ENCODE data around the gene LHX6. TPM values are rescaled to one million over a fixed set of nuclear protein-coding genes. Genes with fewer than 3 reads are reported as not detected.
A peak's percentile ranks its signal among the peaks of the same experiment; 100 is the strongest.

The LHX6 gene
- total RNA-seq, 1 experiment from 2014 or later: 1.5 TPM

DNA sequence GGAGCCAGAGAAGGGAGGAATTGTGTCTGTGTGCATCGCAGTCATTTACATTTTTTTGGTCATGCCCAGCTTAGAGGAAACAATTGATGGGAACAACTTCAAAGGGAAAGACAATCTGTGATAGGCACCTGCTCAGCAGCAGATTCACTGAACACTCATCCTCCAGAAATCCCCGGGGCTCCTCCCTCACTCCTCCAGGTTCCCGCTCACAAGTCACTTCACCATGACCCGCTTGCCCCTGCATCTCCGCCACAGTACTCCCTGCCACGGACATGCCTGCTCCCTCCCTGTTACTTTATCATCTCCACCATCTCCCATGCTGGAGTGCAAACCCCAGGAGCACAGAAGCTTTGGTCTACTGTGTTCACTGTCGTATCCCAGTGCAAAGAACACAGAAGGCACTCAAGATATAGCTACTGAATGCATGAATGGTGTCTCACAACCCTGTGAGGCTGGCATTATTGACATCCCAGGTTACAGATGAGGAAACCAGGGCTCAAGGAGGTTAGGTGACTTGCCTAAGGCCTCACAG, 16.2 kb downstream of the LHX6 start:
- POLR2A ChIA-PET: no interaction called here
- H3K9me3 Mint-ChIP-seq: no peaks in the 10 kb centered on the region
- TF ChIP-seq TEAD4 (CRISPR knock-in tag; IDR thresholded peaks at IDR 0.05) (no peak), RELA (CRISPR knock-in tag; IDR thresholded peaks at IDR 0.05; ENCODE audit: borderline replicate concordance) (no peak), CREM (CRISPR knock-in tag; IDR thresholded peaks at IDR 0.05) (no peak), GABPB1 (CRISPR knock-in tag; IDR thresholded peaks at IDR 0.05) (no peak), ESRRA (CRISPR knock-in tag; IDR thresholded peaks at IDR 0.05; ENCODE audit: borderline replicate concordance) (no peak), MYBL2 (CRISPR knock-in tag; IDR thresholded peaks at IDR 0.05) (no peak), RORB (CRISPR knock-in tag; IDR thresholded peaks at IDR 0.05) (no peak), IRF2 (CRISPR knock-in tag; IDR thresholded peaks at IDR 0.05; ENCODE audit: borderline replicate concordance, low read depth) (no peak), ZNF263 (CRISPR knock-in tag; IDR thresholded peaks at IDR 0.05; ENCODE audit: low read depth) (no peak), GRHL2 (CRISPR knock-in tag; IDR thresholded peaks at IDR 0.05; ENCODE audit: insufficient replicate concordance, severe bottlenecking) (no peak), NR3C1 (CRISPR knock-in tag; conservative IDR thresholded peaks at IDR 0.05; ENCODE audit: low read depth) (no peak), ZBTB21 (CRISPR knock-in tag; IDR thresholded peaks at IDR 0.05; ENCODE audit: borderline replicate concordance) (no peak)
- TF ChIP-seq, protein P1, sequence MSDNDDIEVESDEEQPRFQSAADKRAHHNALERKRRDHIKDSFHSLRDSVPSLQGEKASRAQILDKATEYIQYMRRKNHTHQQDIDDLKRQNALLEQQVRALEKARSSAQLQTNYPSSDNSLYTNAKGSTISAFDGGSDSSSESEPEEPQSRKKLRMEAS (CRISPR knock-in tag; IDR thresholded peaks at IDR 0.05): no peak
- TF ChIP-seq, protein P2, sequence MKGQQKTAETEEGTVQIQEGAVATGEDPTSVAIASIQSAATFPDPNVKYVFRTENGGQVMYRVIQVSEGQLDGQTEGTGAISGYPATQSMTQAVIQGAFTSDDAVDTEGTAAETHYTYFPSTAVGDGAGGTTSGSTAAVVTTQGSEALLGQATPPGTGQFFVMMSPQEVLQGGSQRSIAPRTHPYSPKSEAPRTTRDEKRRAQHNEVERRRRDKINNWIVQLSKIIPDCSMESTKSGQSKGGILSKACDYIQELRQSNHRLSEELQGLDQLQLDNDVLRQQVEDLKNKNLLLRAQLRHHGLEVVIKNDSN (CRISPR knock-in tag; IDR thresholded peaks at IDR 0.05): no peak
- TF ChIP-seq, protein P3, sequence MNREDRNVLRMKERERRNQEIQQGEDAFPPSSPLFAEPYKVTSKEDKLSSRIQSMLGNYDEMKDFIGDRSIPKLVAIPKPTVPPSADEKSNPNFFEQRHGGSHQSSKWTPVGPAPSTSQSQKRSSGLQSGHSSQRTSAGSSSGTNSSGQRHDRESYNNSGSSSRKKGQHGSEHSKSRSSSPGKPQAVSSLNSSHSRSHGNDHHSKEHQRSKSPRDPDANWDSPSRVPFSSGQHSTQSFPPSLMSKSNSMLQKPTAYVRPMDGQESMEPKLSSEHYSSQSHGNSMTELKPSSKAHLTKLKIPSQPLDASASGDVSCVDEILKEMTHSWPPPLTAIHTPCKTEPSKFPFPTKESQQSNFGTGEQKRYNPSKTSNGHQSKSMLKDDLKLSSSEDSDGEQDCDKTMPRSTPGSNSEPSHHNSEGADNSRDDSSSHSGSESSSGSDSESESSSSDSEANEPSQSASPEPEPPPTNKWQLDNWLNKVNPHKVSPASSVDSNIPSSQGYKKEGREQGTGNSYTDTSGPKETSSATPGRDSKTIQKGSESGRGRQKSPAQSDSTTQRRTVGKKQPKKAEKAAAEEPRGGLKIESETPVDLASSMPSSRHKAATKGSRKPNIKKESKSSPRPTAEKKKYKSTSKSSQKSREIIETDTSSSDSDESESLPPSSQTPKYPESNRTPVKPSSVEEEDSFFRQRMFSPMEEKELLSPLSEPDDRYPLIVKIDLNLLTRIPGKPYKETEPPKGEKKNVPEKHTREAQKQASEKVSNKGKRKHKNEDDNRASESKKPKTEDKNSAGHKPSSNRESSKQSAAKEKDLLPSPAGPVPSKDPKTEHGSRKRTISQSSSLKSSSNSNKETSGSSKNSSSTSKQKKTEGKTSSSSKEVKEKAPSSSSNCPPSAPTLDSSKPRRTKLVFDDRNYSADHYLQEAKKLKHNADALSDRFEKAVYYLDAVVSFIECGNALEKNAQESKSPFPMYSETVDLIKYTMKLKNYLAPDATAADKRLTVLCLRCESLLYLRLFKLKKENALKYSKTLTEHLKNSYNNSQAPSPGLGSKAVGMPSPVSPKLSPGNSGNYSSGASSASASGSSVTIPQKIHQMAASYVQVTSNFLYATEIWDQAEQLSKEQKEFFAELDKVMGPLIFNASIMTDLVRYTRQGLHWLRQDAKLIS (CRISPR knock-in tag; IDR thresholded peaks at IDR 0.05; ENCODE audit: borderline replicate concordance): no peak
- TF ChIP-seq, protein P4, sequence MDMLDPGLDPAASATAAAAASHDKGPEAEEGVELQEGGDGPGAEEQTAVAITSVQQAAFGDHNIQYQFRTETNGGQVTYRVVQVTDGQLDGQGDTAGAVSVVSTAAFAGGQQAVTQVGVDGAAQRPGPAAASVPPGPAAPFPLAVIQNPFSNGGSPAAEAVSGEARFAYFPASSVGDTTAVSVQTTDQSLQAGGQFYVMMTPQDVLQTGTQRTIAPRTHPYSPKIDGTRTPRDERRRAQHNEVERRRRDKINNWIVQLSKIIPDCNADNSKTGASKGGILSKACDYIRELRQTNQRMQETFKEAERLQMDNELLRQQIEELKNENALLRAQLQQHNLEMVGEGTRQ (CRISPR knock-in tag; IDR thresholded peaks at IDR 0.05): no peak
- TF ChIP-seq, protein P5, sequence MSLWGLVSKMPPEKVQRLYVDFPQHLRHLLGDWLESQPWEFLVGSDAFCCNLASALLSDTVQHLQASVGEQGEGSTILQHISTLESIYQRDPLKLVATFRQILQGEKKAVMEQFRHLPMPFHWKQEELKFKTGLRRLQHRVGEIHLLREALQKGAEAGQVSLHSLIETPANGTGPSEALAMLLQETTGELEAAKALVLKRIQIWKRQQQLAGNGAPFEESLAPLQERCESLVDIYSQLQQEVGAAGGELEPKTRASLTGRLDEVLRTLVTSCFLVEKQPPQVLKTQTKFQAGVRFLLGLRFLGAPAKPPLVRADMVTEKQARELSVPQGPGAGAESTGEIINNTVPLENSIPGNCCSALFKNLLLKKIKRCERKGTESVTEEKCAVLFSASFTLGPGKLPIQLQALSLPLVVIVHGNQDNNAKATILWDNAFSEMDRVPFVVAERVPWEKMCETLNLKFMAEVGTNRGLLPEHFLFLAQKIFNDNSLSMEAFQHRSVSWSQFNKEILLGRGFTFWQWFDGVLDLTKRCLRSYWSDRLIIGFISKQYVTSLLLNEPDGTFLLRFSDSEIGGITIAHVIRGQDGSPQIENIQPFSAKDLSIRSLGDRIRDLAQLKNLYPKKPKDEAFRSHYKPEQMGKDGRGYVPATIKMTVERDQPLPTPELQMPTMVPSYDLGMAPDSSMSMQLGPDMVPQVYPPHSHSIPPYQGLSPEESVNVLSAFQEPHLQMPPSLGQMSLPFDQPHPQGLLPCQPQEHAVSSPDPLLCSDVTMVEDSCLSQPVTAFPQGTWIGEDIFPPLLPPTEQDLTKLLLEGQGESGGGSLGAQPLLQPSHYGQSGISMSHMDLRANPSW (CRISPR knock-in tag; conservative IDR thresholded peaks at IDR 0.05; ENCODE audit: low read depth): no peak
- CTCF ChIA-PET: interaction anchor here (2.5 kb wide), 1 partner anchor 87 kb away, joined by 8 read pairs; no protein-coding TSS in a partner anchor
- no peaks in the 10 kb centered on the region for H3K36me3 Mint-ChIP-seq
- ATAC-seq (no peak), DNase-seq (ENCODE audit: low spot score) (no peak)
- peak overlapping the region; percentile 43 for H3K4me3 Mint-ChIP-seq
- H3K4me1 Mint-ChIP-seq: peaks cover 18% of the 10 kb centered on the region
- H3K27ac Mint-ChIP-seq: no peak overlapping the region
- peaks cover 80% of the 10 kb centered on the region for H3K27me3 Mint-ChIP-seq (ENCODE audit: low read depth)

DNA sequence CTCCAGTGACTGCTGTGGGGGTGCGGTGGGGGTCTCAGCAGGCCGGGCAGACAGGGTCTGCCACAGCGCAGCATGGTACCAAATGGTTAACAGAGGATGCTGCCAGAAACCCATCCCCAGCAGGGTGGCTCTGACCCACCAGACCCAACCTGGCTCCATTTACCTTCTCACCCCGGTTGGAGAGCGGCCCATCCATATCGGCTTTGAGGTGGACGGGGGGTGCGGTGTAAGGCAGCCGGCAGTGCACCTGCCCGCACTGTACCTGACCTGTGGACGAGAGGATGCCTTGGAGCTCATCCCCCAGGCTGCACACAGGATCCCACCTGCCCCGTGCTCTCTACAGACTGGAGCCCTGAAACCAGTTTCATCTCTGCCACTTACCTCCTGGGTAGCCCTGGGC, 19.3 kb downstream of the LHX6 start:
- DNase-seq (ENCODE audit: low spot score): no peak
- POLR2A ChIA-PET: no interaction called here
- no peak for ATAC-seq
- Mint-ChIP-seq H3K27me3 (ENCODE audit: low read depth) (peaks cover 49% of the 10 kb centered on the region), H3K4me1 (peaks cover 18% of the 10 kb centered on the region), H3K9me3 (no peaks in the 10 kb centered on the region), H3K4me3 (no peak overlapping the region), H3K36me3 (no peaks in the 10 kb centered on the region), H3K27ac (no peak overlapping the region)
- CTCF ChIA-PET: interaction anchor here (0.6 to 0.7 kb wide), 2 partner anchors 51 to 1154 kb away, joined by 3 read pairs; no protein-coding TSS in a partner anchor
- TF ChIP-seq TEAD1 (CRISPR knock-in tag; IDR thresholded peaks at IDR 0.05): no peak
- TF ChIP-seq, protein P6, sequence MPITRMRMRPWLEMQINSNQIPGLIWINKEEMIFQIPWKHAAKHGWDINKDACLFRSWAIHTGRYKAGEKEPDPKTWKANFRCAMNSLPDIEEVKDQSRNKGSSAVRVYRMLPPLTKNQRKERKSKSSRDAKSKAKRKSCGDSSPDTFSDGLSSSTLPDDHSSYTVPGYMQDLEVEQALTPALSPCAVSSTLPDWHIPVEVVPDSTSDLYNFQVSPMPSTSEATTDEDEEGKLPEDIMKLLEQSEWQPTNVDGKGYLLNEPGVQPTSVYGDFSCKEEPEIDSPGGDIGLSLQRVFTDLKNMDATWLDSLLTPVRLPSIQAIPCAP (CRISPR knock-in tag; IDR thresholded peaks at IDR 0.05): no peak
- no peak for TF ChIP-seq ATF1 (CRISPR knock-in tag; IDR thresholded peaks at IDR 0.05)
- TF ChIP-seq, protein P7, sequence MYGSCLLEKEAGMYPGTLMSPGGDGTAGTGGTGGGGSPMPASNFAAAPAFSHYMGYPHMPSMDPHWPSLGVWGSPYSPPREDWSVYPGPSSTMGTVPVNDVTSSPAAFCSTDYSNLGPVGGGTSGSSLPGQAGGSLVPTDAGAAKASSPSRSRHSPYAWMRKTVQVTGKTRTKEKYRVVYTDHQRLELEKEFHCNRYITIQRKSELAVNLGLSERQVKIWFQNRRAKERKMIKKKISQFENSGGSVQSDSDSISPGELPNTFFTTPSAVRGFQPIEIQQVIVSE (CRISPR knock-in tag; IDR thresholded peaks at IDR 0.05; ENCODE audit: borderline replicate concordance): no peak
- no peak for TF ChIP-seq NR2C2 (CRISPR knock-in tag; IDR thresholded peaks at IDR 0.05)
- TF ChIP-seq, protein P8, sequence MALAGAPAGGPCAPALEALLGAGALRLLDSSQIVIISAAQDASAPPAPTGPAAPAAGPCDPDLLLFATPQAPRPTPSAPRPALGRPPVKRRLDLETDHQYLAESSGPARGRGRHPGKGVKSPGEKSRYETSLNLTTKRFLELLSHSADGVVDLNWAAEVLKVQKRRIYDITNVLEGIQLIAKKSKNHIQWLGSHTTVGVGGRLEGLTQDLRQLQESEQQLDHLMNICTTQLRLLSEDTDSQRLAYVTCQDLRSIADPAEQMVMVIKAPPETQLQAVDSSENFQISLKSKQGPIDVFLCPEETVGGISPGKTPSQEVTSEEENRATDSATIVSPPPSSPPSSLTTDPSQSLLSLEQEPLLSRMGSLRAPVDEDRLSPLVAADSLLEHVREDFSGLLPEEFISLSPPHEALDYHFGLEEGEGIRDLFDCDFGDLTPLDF (CRISPR knock-in tag; IDR thresholded peaks at IDR 0.05): no peak

Measured in WTC11 (cell line).